ENCODE measurements around the gene WDFY4.

DNA sequence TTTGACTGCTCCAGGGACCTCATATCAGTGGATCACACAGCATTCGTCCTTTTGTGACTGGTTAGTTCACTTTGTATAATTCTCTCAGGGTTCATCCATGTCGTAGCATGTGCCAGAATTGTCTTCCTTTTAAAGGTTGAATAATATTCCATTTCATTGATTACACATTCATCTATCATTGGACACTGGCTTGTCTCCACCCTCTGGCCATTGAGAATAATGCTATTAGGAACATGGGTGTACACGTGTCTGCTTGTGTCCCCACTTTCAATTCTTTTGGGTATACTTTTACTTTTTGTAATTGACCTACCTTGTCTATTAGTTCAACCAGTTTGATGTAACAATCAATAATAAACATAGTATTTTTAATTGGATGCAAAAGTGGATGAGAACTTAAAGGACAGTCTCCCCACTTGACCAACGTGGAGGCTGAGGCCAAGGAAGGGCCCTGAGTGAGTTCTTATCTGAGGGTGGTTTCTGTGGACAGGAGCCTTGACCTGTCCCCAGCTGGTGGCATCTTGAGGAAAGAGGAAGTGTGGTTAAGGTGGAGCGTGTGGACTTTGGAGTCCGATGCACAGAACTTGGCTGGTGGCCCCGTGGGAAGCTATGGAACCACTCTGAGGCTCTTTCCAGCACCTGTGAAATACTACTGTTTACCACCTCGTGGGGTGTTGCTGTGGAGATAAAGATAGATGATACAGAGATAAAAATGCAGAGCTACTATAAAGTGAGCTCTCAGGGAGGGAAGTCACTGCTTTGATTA, 16.6 kb downstream of the WDFY4 start:
- TF ChIP-seq EP300 (IDR thresholded peaks at IDR 0.05), result no peak
- no peak for TF ChIP-seq POLR2A (IDR thresholded peaks at IDR 0.05)

Measured in gastroesophageal sphincter (tissue), 2 donors.